ES-I3 (cell line): ENCODE measurements around the gene TMPRSS4.

Experiments used
- H3K36me3 ChIP-seq: 2 replicates; pipeline ENCODE4 v1.6.1; 2013; ENCODE audit warnings: mild to moderate bottlenecking, low read length, control low read depth, moderate library complexity; ENCODE audit not compliant: insufficient read depth
- H3K4me1 ChIP-seq: 2 replicates; pipeline ENCODE4 v1.6.1; 2013; ENCODE audit warnings: mild to moderate bottlenecking, control low read depth, low read length; ENCODE audit not compliant: insufficient read depth
- H3K9ac ChIP-seq: 2 replicates; pipeline ENCODE4 v1.6.1; 2013; ENCODE audit warnings: low read depth, mild to moderate bottlenecking, low read length, moderate library complexity
- H3K9me3 ChIP-seq: 2 replicates; pipeline ENCODE4 v1.6.1; 2013; ENCODE audit warnings: mild to moderate bottlenecking, low read length, moderate library complexity; ENCODE audit not compliant: control insufficient read depth, insufficient read depth

Gene TMPRSS4

GRCh38 chr11:118051136-118051610 is 25.7 kb upstream of the TMPRSS4 start:
- H3K36me3 ChIP-seq = no peaks in the 10 kb centered on the region
- H3K9ac ChIP-seq = no peak overlapping the region
- H3K4me1 ChIP-seq = no peaks in the 10 kb centered on the region
- no peaks in the 10 kb centered on the region for H3K9me3 ChIP-seq

- H3K4me1 ChIP-seq = no peaks in the 10 kb centered on the region
- H3K36me3 ChIP-seq = no peaks in the 10 kb centered on the region
- H3K9me3 ChIP-seq = no peaks in the 10 kb centered on the region
- no peak overlapping the region for H3K9ac ChIP-seq
These were observed 25.0 kb upstream of the TMPRSS4 start for GRCh38 chr11:118051611-118052461.

GRCh38 chr11:118052581-118053206 is 24.2 kb upstream of the TMPRSS4 start:
- no peak overlapping the region for H3K9ac ChIP-seq
- H3K9me3 ChIP-seq = no peaks in the 10 kb centered on the region
- H3K4me1 ChIP-seq = no peaks in the 10 kb centered on the region
- H3K36me3 ChIP-seq = no peaks in the 10 kb centered on the region

- no peak overlapping the region for H3K9ac ChIP-seq
- H3K4me1 ChIP-seq = no peaks in the 10 kb centered on the region
- H3K9me3 ChIP-seq = no peaks in the 10 kb centered on the region
- H3K36me3 ChIP-seq = no peaks in the 10 kb centered on the region
These were observed 21.9 kb upstream of the TMPRSS4 start for GRCh38 chr11:118054712-118055640.

- no peak overlapping the region for H3K9ac ChIP-seq
- no peaks in the 10 kb centered on the region for H3K9me3 ChIP-seq
- no peaks in the 10 kb centered on the region for H3K36me3 ChIP-seq
- H3K4me1 ChIP-seq = no peaks in the 10 kb centered on the region
These were observed 20.9 kb upstream of the TMPRSS4 start for GRCh38 chr11:118055966-118056365.

GRCh38 chr11:118056806-118057205 is 20.1 kb upstream of the TMPRSS4 start:
- Histone ChIP-seq H3K9me3 (no peaks in the 10 kb centered on the region), H3K36me3 (no peaks in the 10 kb centered on the region), H3K4me1 (no peaks in the 10 kb centered on the region), H3K9ac (no peak overlapping the region)

GRCh38 chr11:118057251-118058145 is 19.4 kb upstream of the TMPRSS4 start:
- H3K36me3 ChIP-seq = no peaks in the 10 kb centered on the region
- no peaks in the 10 kb centered on the region for H3K9me3 ChIP-seq
- no peaks in the 10 kb centered on the region for H3K4me1 ChIP-seq
- no peak overlapping the region for H3K9ac ChIP-seq

GRCh38 chr11:118058311-118059245 is 18.3 kb upstream of the TMPRSS4 start:
- Histone ChIP-seq H3K36me3 (no peaks in the 10 kb centered on the region), H3K4me1 (no peaks in the 10 kb centered on the region), H3K9ac (no peak overlapping the region), H3K9me3 (no peaks in the 10 kb centered on the region)

GRCh38 chr11:118059246-118059940 is 17.5 kb upstream of the TMPRSS4 start:
- Histone ChIP-seq H3K4me1 (no peaks in the 10 kb centered on the region), H3K9me3 (no peaks in the 10 kb centered on the region), H3K9ac (no peak overlapping the region), H3K36me3 (no peaks in the 10 kb centered on the region)

- H3K9ac ChIP-seq = no peak overlapping the region
- H3K9me3 ChIP-seq = no peaks in the 10 kb centered on the region
- no peaks in the 10 kb centered on the region for H3K4me1 ChIP-seq
- no peaks in the 10 kb centered on the region for H3K36me3 ChIP-seq
These were observed 16.7 kb upstream of the TMPRSS4 start for GRCh38 chr11:118060081-118060661.

- H3K9me3 ChIP-seq = no peaks in the 10 kb centered on the region
- H3K36me3 ChIP-seq = no peaks in the 10 kb centered on the region
- no peak overlapping the region for H3K9ac ChIP-seq
- H3K4me1 ChIP-seq = no peaks in the 10 kb centered on the region
These were observed 16.0 kb upstream of the TMPRSS4 start for GRCh38 chr11:118060869-118061268.

- no peak overlapping the region for H3K9ac ChIP-seq
- no peaks in the 10 kb centered on the region for H3K36me3 ChIP-seq
- H3K9me3 ChIP-seq = no peaks in the 10 kb centered on the region
- H3K4me1 ChIP-seq = no peaks in the 10 kb centered on the region
These were observed 15.2 kb upstream of the TMPRSS4 start for GRCh38 chr11:118061586-118062125.
